Uterus (tissue), 2 donors: ENCODE results near the gene ZNF235.

ENCODE experiments used
- CTCF ChIP-seq, 4 experiments: fragments of 200-600 bp in 2 of 4; fragments of 450-650 bp in 2 of 4; sonication (generic) in 2 of 4; IDR thresholded peaks; one replicate each; pipeline ENCODE4 v1.5.1; 2016 to 2019; ENCODE audit warnings: antibody characterized with exemption in 4 of 4, mild to moderate bottlenecking in 2 of 4, moderate library complexity in 1 of 4
- POLR2A ChIP-seq, 2 donors: fragments of 450-650 bp; IDR thresholded peaks; one replicate each; pipeline ENCODE4 v1.6.1; 2016; ENCODE audit warnings: antibody characterized with exemption in 2 of 2, mild to moderate bottlenecking in 1 of 2, moderate library complexity in 1 of 2

- TF ChIP-seq POLR2A (IDR thresholded peaks at IDR 0.05) (no peak), CTCF (IDR thresholded peaks at IDR 0.05) (no peak)
These were observed 39.4 kb upstream of the ZNF235 start for GRCh38 chr19:44344255-44344654.
